Colonic mucosa (tissue), 4 donors: ENCODE results near the gene PHF13. TPM values are rescaled to one million over a fixed set of nuclear protein-coding genes. Genes with fewer than 3 reads are reported as not detected.

ENCODE experiments used
- DNase-seq: peaks from one replicate; pipeline ENCODE4 v3.0.0-alpha.2; 2020
- H3K27ac ChIP-seq: fragments of 200-600 bp; one replicate; pipeline ENCODE4 v1.8.0; 2021
- H3K27me3 ChIP-seq: fragments of 200-600 bp; one replicate; pipeline ENCODE4 v1.8.0; 2021
- H3K36me3 ChIP-seq: fragments of 200-600 bp; one replicate; pipeline ENCODE4 v1.8.0; 2021
- H3K4me1 ChIP-seq: fragments of 200-600 bp; one replicate; pipeline ENCODE4 v1.8.0; 2021; ENCODE audit warnings: mild to moderate bottlenecking
- H3K4me3 ChIP-seq: fragments of 200-600 bp; one replicate; pipeline ENCODE4 v1.8.0; 2021
- H3K9ac ChIP-seq, 2 donors: one replicate each; pipeline ENCODE4 v1.7.0; 2013; ENCODE audit warnings: control low read depth in 2 of 2, low read depth in 2 of 2, low read length in 2 of 2
- H3K9me3 ChIP-seq: fragments of 200-600 bp; one replicate; pipeline ENCODE4 v1.8.0; 2021
- CTCF ChIP-seq: fragments of 200-600 bp; IDR thresholded peaks from one replicate; pipeline ENCODE4 v1.8.0; 2022; ENCODE audit warnings: antibody characterized with exemption, mild to moderate bottlenecking
- intact Hi-C: fragments of 100-400 bp; cut with DNase I; formaldehyde crosslinking; loops from one replicate; pipeline ENCODE4 v1.14.1; 2022
- total RNA-seq, 2 donors: library from RNA; stranded (reverse); fragmentation: NEBNext Ultra II Directional in 1 of 2; extraction: Animal tissue kit (Norgen Biotek cat#: 25700) in 1 of 2; gene quantifications; one replicate each; pipeline ENCODE4 v1.2.1, GENCODE V29; 2021
- donor health status: healthy.
- donor health status: DM: no; HTN: no; CAD: no.
- donor health status: DM: no; HTN: no; CAD: no.

The PHF13 gene
- total RNA-seq, 2 donors from 2014 or later = 8.0 to 13.4 TPM

GRCh38 chr1:6585081-6585722 lies 28.3 kb upstream of the PHF13 start:
- H3K9ac ChIP-seq = no peak overlapping the region
- no peaks in the 10 kb centered on the region for H3K27me3 ChIP-seq
- no peak overlapping the region for H3K27ac ChIP-seq
- intact Hi-C loops = no loop called here
- no peak for DNase-seq
- H3K4me1 ChIP-seq = peaks cover 13% of the 10 kb centered on the region
- no peak overlapping the region for H3K4me3 ChIP-seq
- TF ChIP-seq CTCF = no peak
- no peaks in the 10 kb centered on the region for H3K36me3 ChIP-seq
- H3K9me3 ChIP-seq = no peaks in the 10 kb centered on the region

- Histone ChIP-seq H3K9ac (no peak overlapping the region), H3K9me3 (no peaks in the 10 kb centered on the region), H3K27me3 (no peaks in the 10 kb centered on the region), H3K4me1 (peaks cover 9% of the 10 kb centered on the region), H3K36me3 (no peaks in the 10 kb centered on the region), H3K4me3 (no peak overlapping the region), H3K27ac (no peak overlapping the region)
- DNase-seq = no peak
- intact Hi-C loops = no loop called here
- TF ChIP-seq CTCF = no peak
Measured at GRCh38 chr1:6585841-6586240, 27.7 kb upstream of the PHF13 start.

GRCh38 chr1:6586404-6586816 lies 27.1 kb upstream of the PHF13 start:
- no peak for TF ChIP-seq CTCF

GRCh38 chr1:6587261-6588005 lies 26.1 kb upstream of the PHF13 start:
- intact Hi-C loops = no loop called here
- no peak overlapping the region for H3K9ac ChIP-seq
- H3K36me3 ChIP-seq = no peaks in the 10 kb centered on the region
- H3K27ac ChIP-seq = no peak overlapping the region
- no peaks in the 10 kb centered on the region for H3K9me3 ChIP-seq
- no peaks in the 10 kb centered on the region for H3K27me3 ChIP-seq
- no peak overlapping the region for H3K4me3 ChIP-seq
- no peak for TF ChIP-seq CTCF
- no peaks in the 10 kb centered on the region for H3K4me1 ChIP-seq
- DNase-seq = no peak

More at GRCh38 chr1:6586404-6586816, 27.1 kb upstream of the PHF13 start:
- Histone ChIP-seq H3K4me1 (peaks cover 3% of the 10 kb centered on the region), H3K4me3 (no peak overlapping the region), H3K27me3 (no peaks in the 10 kb centered on the region), H3K9ac (no peak overlapping the region), H3K9me3 (no peaks in the 10 kb centered on the region), H3K36me3 (no peaks in the 10 kb centered on the region), H3K27ac (no peak overlapping the region)
- no peak for DNase-seq
- intact Hi-C loops = no loop called here

- H3K4me3 ChIP-seq = no peak overlapping the region
- no peaks in the 10 kb centered on the region for H3K36me3 ChIP-seq
- intact Hi-C loops = no loop called here
- no peaks in the 10 kb centered on the region for H3K4me1 ChIP-seq
- H3K9me3 ChIP-seq = no peaks in the 10 kb centered on the region
- no peak overlapping the region for H3K9ac ChIP-seq
- H3K27me3 ChIP-seq = no peaks in the 10 kb centered on the region
- no peak overlapping the region for H3K27ac ChIP-seq
- TF ChIP-seq CTCF = no peak
- peak; percentile 53 for DNase-seq
Measured at GRCh38 chr1:6588128-6588892, 25.2 kb upstream of the PHF13 start.
